Lower lobe of right lung (tissue), 2 donors: ENCODE results near the gene ANGPTL8. TPM values are rescaled to one million over a fixed set of nuclear protein-coding genes. Genes with fewer than 3 reads are reported as not detected.

Experiments used
- ATAC-seq, 2 donors: fragments of 200-7000 bp; cut with Tn5 transposase; one replicate each; pipeline ENCODE4 v1.9.1; 2020 to 2022; ENCODE audit warnings: mild to moderate bottlenecking in 2 of 2, moderate library complexity in 2 of 2
- DNase-seq: peaks from one replicate; pipeline ENCODE4 v3.0.0-alpha.2; 2020
- H3K27ac ChIP-seq: fragments of 200-600 bp; one replicate; pipeline ENCODE4 v1.8.0; 2022
- H3K27me3 ChIP-seq: fragments of 200-600 bp; one replicate; pipeline ENCODE4 v1.8.0; 2022; ENCODE audit warnings: low read depth
- H3K36me3 ChIP-seq: fragments of 200-600 bp; one replicate; pipeline ENCODE4 v1.8.0; 2022; ENCODE audit warnings: mild to moderate bottlenecking
- H3K4me1 ChIP-seq: fragments of 200-600 bp; one replicate; pipeline ENCODE4 v1.8.0; 2022
- H3K4me3 ChIP-seq: fragments of 200-600 bp; one replicate; pipeline ENCODE4 v1.8.0; 2022; ENCODE audit warnings: mild to moderate bottlenecking
- H3K9me3 ChIP-seq: fragments of 200-600 bp; one replicate; pipeline ENCODE4 v1.8.0; 2022
- CTCF ChIP-seq: fragments of 200-600 bp; IDR thresholded peaks from one replicate; pipeline ENCODE4 v1.8.0; 2022; ENCODE audit warnings: antibody characterized with exemption, mild to moderate bottlenecking
- intact Hi-C: fragments of 100-400 bp; cut with DNase I; formaldehyde crosslinking; loops from one replicate; pipeline ENCODE4 v1.11.0; 2022
- total RNA-seq: library from RNA; stranded (reverse); fragmentation: NEBNext Ultra II Directional; extraction: Animal tissue kit (Norgen Biotek cat#: 25700); gene quantifications from one replicate; pipeline ENCODE4 v1.2.1, GENCODE V29; 2021
- donor health status: DM: no; HTN: yes; CAD: no; lungs with severe emphysema.

ANGPTL8 gene
- total RNA-seq, 1 donor from 2014 or later = not detected

DNA sequence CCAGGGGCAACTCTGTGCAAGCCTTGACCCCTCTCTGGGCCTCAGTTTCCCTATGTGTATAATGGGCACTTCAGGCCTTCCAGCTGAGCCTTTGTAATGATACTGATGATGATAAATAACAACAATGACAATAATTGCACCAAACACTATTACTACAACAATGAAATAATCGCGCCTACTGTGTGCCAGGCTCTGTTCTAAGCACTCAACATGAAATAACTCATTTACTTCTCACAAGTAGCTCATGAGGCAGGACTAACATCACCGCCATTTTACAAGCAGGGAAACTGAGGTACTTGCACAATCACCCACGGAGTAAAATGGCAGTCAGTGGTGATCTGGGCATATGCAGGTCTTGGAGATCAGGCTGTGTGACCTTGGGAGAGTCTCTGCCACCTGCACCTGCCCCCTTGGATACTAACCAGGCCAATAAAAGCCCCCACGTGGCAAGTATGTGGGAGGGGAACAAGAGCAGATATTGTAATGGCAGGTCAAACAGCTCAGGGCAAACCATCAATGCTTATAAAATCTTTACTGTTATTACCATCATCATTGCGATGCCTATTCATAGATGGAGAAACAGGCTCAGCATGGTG, 540 bp upstream of the ANGPTL8 start:
- intact Hi-C loops = no loop called here
- DNase-seq = no peak
- Histone ChIP-seq H3K27ac (no peak overlapping the region), H3K4me1 (peaks cover 5% of the 10 kb centered on the region), H3K9me3 (no peaks in the 10 kb centered on the region), H3K36me3 (peaks cover 82% of the 10 kb centered on the region), H3K4me3 (no peak overlapping the region), H3K27me3 (no peaks in the 10 kb centered on the region)
- ATAC-seq = no peak
- no peak for TF ChIP-seq CTCF

GRCh38 chr19:11240008-11240444, 607 bp downstream of the ANGPTL8 start:
- intact Hi-C loops = no loop called here
- ATAC-seq = no peak
- Histone ChIP-seq H3K4me3 (no peak overlapping the region), H3K27ac (no peak overlapping the region), H3K9me3 (no peaks in the 10 kb centered on the region), H3K27me3 (no peaks in the 10 kb centered on the region), H3K36me3 (peaks cover 72% of the 10 kb centered on the region), H3K4me1 (peaks cover 8% of the 10 kb centered on the region)
- no peak for DNase-seq
- TF ChIP-seq CTCF = no peak

DNA sequence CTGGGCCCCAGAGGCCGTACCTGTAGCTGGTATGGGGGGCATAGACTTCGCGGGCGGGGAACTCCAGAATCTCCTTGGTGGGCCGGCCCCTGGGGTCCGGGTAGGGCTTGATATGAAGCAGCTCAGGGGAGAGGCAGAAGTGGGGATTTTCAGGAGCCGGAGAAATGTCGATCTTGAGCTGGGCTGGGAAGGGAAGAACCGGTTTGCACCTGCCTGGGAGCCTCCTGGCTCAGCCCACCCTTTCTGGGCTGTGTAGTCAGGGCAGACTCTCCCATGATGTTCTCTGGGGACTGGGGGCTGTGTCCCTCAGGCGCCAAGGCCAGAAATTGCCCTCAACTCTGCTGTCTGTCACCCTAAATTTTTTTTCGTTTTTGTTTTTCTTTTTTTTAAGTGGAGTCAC, 2.6 kb downstream of the ANGPTL8 start:
- H3K4me1 ChIP-seq = peaks cover 8% of the 10 kb centered on the region
- no peak overlapping the region for H3K27ac ChIP-seq
- H3K4me3 ChIP-seq = no peak overlapping the region
- H3K36me3 ChIP-seq = peaks cover 62% of the 10 kb centered on the region
- DNase-seq (no peak), ATAC-seq (no peak)
- TF ChIP-seq CTCF = no peak
- H3K9me3 ChIP-seq = no peaks in the 10 kb centered on the region
- H3K27me3 ChIP-seq = no peaks in the 10 kb centered on the region
- intact Hi-C loops = no loop called here

- ATAC-seq (peak; percentile 94 to 96), DNase-seq (peak; percentile 94)
- Histone ChIP-seq H3K36me3 (peaks cover 62% of the 10 kb centered on the region), H3K4me1 (peaks cover 16% of the 10 kb centered on the region), H3K27ac (peak overlapping the region; percentile 77), H3K4me3 (no peak overlapping the region), H3K27me3 (no peaks in the 10 kb centered on the region), H3K9me3 (no peaks in the 10 kb centered on the region)
- peak; percentile 89 for TF ChIP-seq CTCF
- intact Hi-C loops = no loop called here
Observed at GRCh38 chr19:11242864-11243797, 3.7 kb downstream of the ANGPTL8 start.

- DNase-seq (no peak), ATAC-seq (peak in 1 of 2 donors; percentile 1)
- intact Hi-C loops = no loop called here
- H3K27ac ChIP-seq = peak overlapping the region; percentile 77
- peaks cover 61% of the 10 kb centered on the region for H3K36me3 ChIP-seq
- H3K4me1 ChIP-seq = peaks cover 23% of the 10 kb centered on the region
- TF ChIP-seq CTCF = no peak
- H3K4me3 ChIP-seq = no peak overlapping the region
- no peaks in the 10 kb centered on the region for H3K27me3 ChIP-seq
- no peaks in the 10 kb centered on the region for H3K9me3 ChIP-seq
Observed at GRCh38 chr19:11243798-11244169, 4.4 kb downstream of the ANGPTL8 start.
